HG02885 (cell line): Measurements from ENCODE around the gene CRYBA4.

Source experiments
- ATAC-seq: cut with Tn5 transposase; IDR thresholded peaks from one replicate; pipeline ENCODE4 v1.9.1; 2021; ENCODE audit warnings: mild to moderate bottlenecking; ENCODE audit not compliant: unreplicated experiment, poor library complexity

The CRYBA4 gene

DNA sequence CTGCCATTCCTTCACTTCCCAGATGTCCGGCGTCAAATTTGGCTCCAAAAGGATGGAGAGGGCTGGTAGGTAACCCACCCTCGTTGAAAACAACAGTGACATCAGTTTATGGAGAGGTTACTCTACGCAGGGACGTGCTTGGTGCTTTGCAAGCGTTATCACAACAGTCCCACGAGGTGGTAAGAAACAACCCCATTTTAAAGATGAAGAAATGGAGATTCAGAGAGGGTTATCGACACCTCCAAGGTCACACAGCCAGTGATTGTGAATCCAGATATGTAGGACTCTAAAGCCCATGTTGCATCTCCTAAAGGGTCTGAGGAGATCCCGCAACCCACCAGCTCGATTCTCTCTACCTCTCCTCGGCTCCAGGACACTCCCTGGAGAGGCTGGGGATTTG, 36.4 kb downstream of the CRYBA4 start:
- no peak for ATAC-seq

- peak; percentile 72 for ATAC-seq
Observed at GRCh38 chr22:26658671-26659478, 37.1 kb downstream of the CRYBA4 start.

GRCh38 chr22:26660356-26660755, 38.6 kb downstream of the CRYBA4 start:
- ATAC-seq: no peak

DNA sequence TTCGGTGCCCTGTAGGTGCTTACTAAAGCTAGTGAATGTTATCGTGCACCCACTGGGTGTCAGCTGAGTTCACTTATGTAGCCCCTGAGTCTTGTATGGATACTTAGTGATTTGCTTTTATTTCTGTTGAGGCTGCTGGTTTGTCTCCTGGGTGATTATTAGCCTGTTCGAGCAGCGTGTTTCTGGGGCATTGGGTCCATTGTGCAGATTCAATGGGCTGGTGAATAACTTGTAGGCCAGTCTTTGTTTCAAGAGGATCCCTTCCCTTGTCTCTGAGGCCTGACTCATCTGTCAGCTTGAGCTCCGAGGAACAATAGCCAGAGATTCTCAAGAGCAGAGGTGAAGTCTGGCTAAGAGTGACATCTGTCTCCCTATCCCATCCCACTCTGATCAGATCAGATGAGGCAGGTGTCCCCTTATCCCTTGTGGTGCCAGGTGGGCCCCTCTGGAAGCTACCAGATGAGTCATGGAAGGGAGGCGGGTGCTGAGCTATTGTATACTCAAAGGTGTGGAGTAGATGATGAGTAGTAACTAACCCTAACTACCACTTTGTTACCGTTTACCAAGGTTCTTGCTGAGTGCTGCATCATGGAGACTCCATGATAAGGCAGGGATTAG, 39.3 kb downstream of the CRYBA4 start:
- ATAC-seq: no peak

- no peak for ATAC-seq
Observed at GRCh38 chr22:26662160-26662559, 40.4 kb downstream of the CRYBA4 start.

GRCh38 chr22:26663374-26663923, 41.7 kb downstream of the CRYBA4 start:
- ATAC-seq: no peak

- peak; percentile 19 for ATAC-seq
Observed at GRCh38 chr22:26665813-26666231, 44.1 kb downstream of the CRYBA4 start.

- no peak for ATAC-seq
Observed at GRCh38 chr22:26667140-26667539, 45.4 kb downstream of the CRYBA4 start.

GRCh38 chr22:26669060-26669481, 47.3 kb downstream of the CRYBA4 start:
- no peak for ATAC-seq

GRCh38 chr22:26670459-26670858, 48.7 kb downstream of the CRYBA4 start:
- ATAC-seq: no peak

- ATAC-seq: no peak
Observed at GRCh38 chr22:26671317-26672059, 49.7 kb downstream of the CRYBA4 start.

DNA sequence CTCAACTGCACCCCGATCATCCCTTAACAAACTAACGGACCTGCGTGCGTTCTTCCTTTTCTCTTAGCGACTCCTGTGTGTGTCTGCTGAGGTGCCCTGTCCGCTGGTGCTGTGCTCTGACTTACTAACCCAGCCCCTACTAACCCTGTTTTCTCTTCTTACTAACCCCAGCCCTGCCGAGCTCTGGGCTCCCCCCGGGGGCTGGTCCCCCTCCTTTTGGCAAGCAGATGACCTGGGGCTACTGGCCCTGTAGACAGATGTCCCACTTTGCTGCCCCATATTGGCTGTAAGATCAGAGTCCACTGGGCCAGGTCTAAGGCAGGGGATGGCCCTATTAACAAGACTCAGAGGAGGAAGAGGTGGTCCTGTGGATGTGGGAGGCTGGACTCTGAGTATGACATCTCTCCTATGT, 50.3 kb downstream of the CRYBA4 start:
- ATAC-seq: peak; percentile 18

- peak; percentile 74 for ATAC-seq
Observed at GRCh38 chr22:26672590-26673468, 51.1 kb downstream of the CRYBA4 start.

GRCh38 chr22:26673486-26673885, 51.7 kb downstream of the CRYBA4 start:
- no peak for ATAC-seq

GRCh38 chr22:26674211-26675190, 52.7 kb downstream of the CRYBA4 start:
- no peak for ATAC-seq

GRCh38 chr22:26675687-26676268, 54.0 kb downstream of the CRYBA4 start:
- no peak for ATAC-seq

- no peak for ATAC-seq
Observed at GRCh38 chr22:26677217-26677616, 55.5 kb downstream of the CRYBA4 start.

GRCh38 chr22:26679003-26679629, 57.4 kb downstream of the CRYBA4 start:
- ATAC-seq: no peak
